ENCODE data around the gene WDR59.

The WDR59 gene

GRCh38 chr16:74950511-74950910 lies 34.4 kb downstream of the WDR59 start:
- POLR2A ChIA-PET, result no interaction called here
- TF ChIP-seq, protein P1, sequence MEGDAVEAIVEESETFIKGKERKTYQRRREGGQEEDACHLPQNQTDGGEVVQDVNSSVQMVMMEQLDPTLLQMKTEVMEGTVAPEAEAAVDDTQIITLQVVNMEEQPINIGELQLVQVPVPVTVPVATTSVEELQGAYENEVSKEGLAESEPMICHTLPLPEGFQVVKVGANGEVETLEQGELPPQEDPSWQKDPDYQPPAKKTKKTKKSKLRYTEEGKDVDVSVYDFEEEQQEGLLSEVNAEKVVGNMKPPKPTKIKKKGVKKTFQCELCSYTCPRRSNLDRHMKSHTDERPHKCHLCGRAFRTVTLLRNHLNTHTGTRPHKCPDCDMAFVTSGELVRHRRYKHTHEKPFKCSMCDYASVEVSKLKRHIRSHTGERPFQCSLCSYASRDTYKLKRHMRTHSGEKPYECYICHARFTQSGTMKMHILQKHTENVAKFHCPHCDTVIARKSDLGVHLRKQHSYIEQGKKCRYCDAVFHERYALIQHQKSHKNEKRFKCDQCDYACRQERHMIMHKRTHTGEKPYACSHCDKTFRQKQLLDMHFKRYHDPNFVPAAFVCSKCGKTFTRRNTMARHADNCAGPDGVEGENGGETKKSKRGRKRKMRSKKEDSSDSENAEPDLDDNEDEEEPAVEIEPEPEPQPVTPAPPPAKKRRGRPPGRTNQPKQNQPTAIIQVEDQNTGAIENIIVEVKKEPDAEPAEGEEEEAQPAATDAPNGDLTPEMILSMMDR (IDR thresholded peaks at IDR 0.05; ENCODE audit: control extremely low read depth, extremely low read depth, low read depth, missing control alignments), result no peak
- DNase-seq (ENCODE audit: extremely low spot score), result no peak
- CTCF ChIA-PET, result interaction anchor here (0.8 to 1.9 kb wide), 2 partner anchors 15 to 161 kb away, joined by 4 to 5 read pairs; no protein-coding TSS in a partner anchor

DNA sequence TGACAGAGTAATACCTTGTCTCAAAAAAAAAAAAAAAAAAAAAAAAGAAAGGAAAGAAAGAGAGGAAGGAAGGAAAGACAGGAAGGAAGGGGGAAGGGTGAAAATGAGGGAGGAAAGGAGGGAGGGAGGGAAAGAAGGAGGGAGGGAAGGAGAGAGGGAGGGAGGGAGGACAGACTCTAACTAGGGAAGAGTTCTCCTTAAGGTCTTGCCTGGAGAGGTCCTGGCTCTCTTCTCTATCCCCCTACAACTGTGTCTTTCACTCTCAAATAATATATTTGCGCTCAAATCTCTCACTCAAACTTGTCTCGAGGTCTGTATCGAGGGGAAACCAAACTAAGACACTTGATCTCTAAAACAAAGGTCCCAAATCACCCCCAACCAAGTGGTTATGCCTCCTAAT lies 35.6 kb downstream of the WDR59 start:
- ChIA-PET CTCF (interaction anchor here (0.7 to 1.4 kb wide), 2 partner anchors 9 to 36 kb away, joined by 3 to 4 read pairs; partner anchors contain the start of gene WDR59), POLR2A (interaction anchor here (0.8 kb wide), 1 partner anchor 85 kb away, joined by 3 read pairs; no protein-coding TSS in a partner anchor)
- DNase-seq (ENCODE audit: extremely low spot score), result no peak
- TF ChIP-seq, protein P1 (IDR thresholded peaks at IDR 0.05; ENCODE audit: control extremely low read depth, extremely low read depth, low read depth, missing control alignments), result no peak

- no peak for DNase-seq (ENCODE audit: extremely low spot score)
Observed at GRCh38 chr16:74944466-74944865, 40.5 kb downstream of the WDR59 start.

GRCh38 chr16:74942977-74943918 lies 41.7 kb downstream of the WDR59 start:
- ChIA-PET POLR2A (interaction anchor here (0.5 kb wide), 1 partner anchor 15 kb away, joined by 3 read pairs; no protein-coding TSS in a partner anchor), CTCF (interaction anchor here (0.9 to 2.4 kb wide), 2 partner anchors 22 to 168 kb away, joined by 3 to 10 read pairs; no protein-coding TSS in a partner anchor)
- TF ChIP-seq, protein P1 (IDR thresholded peaks at IDR 0.05; ENCODE audit: control extremely low read depth, extremely low read depth, low read depth, missing control alignments), result no peak
- no peak for DNase-seq (ENCODE audit: extremely low spot score)

More at GRCh38 chr16:74944466-74944865, 40.5 kb downstream of the WDR59 start:
- ChIA-PET CTCF (interaction anchor here (2.4 kb wide), 1 partner anchor 167 kb away, joined by 10 read pairs; no protein-coding TSS in a partner anchor), POLR2A (no interaction called here)
- TF ChIP-seq, protein P1 (IDR thresholded peaks at IDR 0.05; ENCODE audit: control extremely low read depth, extremely low read depth, low read depth, missing control alignments), result no peak

DNA sequence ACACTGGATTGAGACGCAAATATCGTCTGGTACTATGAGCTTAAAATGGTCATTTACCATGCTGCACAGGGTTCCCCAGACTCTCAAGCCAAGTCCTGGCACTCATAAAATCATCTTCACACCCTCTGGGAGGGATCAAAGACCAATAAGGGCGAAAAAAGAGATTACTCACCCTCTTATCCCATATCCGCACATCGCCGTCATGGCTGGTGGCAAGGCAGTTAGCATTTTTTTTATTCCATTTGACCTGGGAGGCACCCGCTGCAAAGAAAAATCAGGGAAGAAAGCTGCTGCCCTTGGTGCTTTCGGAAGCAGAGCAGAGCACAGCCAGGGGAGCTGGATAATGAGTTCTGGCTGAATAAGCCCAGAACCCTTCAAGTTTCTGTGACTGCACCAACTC lies 42.4 kb downstream of the WDR59 start:
- CTCF ChIA-PET, result interaction anchor here (0.9 to 2.4 kb wide), 2 partner anchors 23 to 169 kb away, joined by 3 to 10 read pairs; no protein-coding TSS in a partner anchor
- no peak for DNase-seq (ENCODE audit: extremely low spot score)
- POLR2A ChIA-PET, result no interaction called here
- TF ChIP-seq, protein P1 (IDR thresholded peaks at IDR 0.05; ENCODE audit: control extremely low read depth, extremely low read depth, low read depth, missing control alignments), result no peak

GRCh38 chr16:74939688-74940087 lies 45.2 kb downstream of the WDR59 start:
- CTCF ChIA-PET, result interaction anchor here (0.9 to 1.0 kb wide), 2 partner anchors 77 to 260 kb away, joined by 3 to 4 read pairs; no protein-coding TSS in a partner anchor
- DNase-seq (ENCODE audit: extremely low spot score), result no peak
- POLR2A ChIA-PET, result no interaction called here
- TF ChIP-seq, protein P1 (IDR thresholded peaks at IDR 0.05; ENCODE audit: control extremely low read depth, extremely low read depth, low read depth, missing control alignments), result no peak

Data from GM10248 (cell line).